Activated B cell treated with CpG ODN at 0.5 μM for 24 hours (primary cell): Measurements from ENCODE around the gene TMEM120B. TPM values are rescaled to one million over a fixed set of nuclear protein-coding genes. Genes with fewer than 3 reads are reported as not detected.
A peak's percentile ranks its signal among the peaks of the same experiment; 100 is the strongest.

Experiments used
- ATAC-seq: fragments of 200-7000 bp; cut with Tn5 transposase; one replicate; pipeline ENCODE4 v1.10.0; 2021; ENCODE audit warnings: low read depth, mild to moderate bottlenecking, moderate library complexity
- CTCF ChIA-PET: fragments of 350-600 bp; sonication (Branson Sonifier 250); formaldehyde crosslinking; loops from one replicate; lab custom pipeline; 2021; ENCODE audit warnings: antibody characterized with exemption; lab: Charles Lee
- POLR2A ChIA-PET: fragments of 350-600 bp; sonication (Branson Sonifier 250); formaldehyde crosslinking; loops from one replicate; lab custom pipeline; 2021; ENCODE audit warnings: antibody characterized with exemption; lab: Charles Lee
- DNase-seq: peaks from one replicate; pipeline ENCODE4 v3.0.0; 2022
- H3K27ac Mint-ChIP-seq: one replicate; pipeline ENCODE4 v1.8.0; 2020; ENCODE audit warnings: mixed read lengths
- H3K27me3 Mint-ChIP-seq: one replicate; pipeline ENCODE4 v1.8.0; 2021; ENCODE audit warnings: mixed read lengths
- H3K36me3 Mint-ChIP-seq: one replicate; pipeline ENCODE4 v1.8.0; 2021; ENCODE audit warnings: low read depth, mixed read lengths
- H3K4me1 Mint-ChIP-seq: one replicate; pipeline ENCODE4 v1.8.0; 2021; ENCODE audit warnings: mixed read lengths
- H3K4me3 Mint-ChIP-seq: one replicate; pipeline ENCODE4 v1.8.0; 2020; ENCODE audit warnings: mild to moderate bottlenecking, mixed read lengths
- H3K9me3 Mint-ChIP-seq: one replicate; pipeline ENCODE4 v1.8.0; 2020; ENCODE audit warnings: mixed read lengths
- CTCF ChIP-seq: fragments of 200-600 bp; IDR thresholded peaks from one replicate; pipeline ENCODE4 v1.8.0; 2022; ENCODE audit warnings: antibody characterized with exemption, mild to moderate bottlenecking
- intact Hi-C: fragments of 100-400 bp; cut with micrococcal nuclease; formaldehyde crosslinking; loops from one replicate; pipeline ENCODE4 v1.15.1; 2024
- total RNA-seq: library from RNA; stranded (reverse); gene quantifications from 2 replicates; pipeline ENCODE4 v1.2.3, GENCODE V29; 2022

TMEM120B gene
- total RNA-seq, 1 donor from 2014 or later, result 8.3 TPM

- peaks cover 68% of the 10 kb centered on the region for H3K4me1 Mint-ChIP-seq
- CTCF ChIA-PET, result interaction anchor here (3.7 to 14.3 kb wide), 2 partner anchors 15 to 28 kb away, joined by 27 to 635 read pairs; partner anchors contain the start of gene RHOF
- H3K27ac Mint-ChIP-seq, result no peak overlapping the region
- no peak for TF ChIP-seq CTCF
- ATAC-seq, result no peak
- no peaks in the 10 kb centered on the region for H3K9me3 Mint-ChIP-seq
- intact Hi-C loops, result no loop called here
- POLR2A ChIA-PET, result interaction anchor here (29.6 kb wide), 1 partner anchor 22 kb away, joined by 1155 read pairs; the partner anchor contains the start of genes RHOF and SETD1B
- no peak for DNase-seq
- no peaks in the 10 kb centered on the region for H3K27me3 Mint-ChIP-seq
- peaks cover 57% of the 10 kb centered on the region for H3K36me3 Mint-ChIP-seq
- no peak overlapping the region for H3K4me3 Mint-ChIP-seq
Measured at GRCh38 chr12:121809712-121810116, 97.2 kb downstream of the TMEM120B start.

- Mint-ChIP-seq H3K36me3 (peaks cover 63% of the 10 kb centered on the region), H3K4me1 (peaks cover 64% of the 10 kb centered on the region), H3K27ac (no peak overlapping the region), H3K9me3 (no peaks in the 10 kb centered on the region), H3K4me3 (no peak overlapping the region), H3K27me3 (no peaks in the 10 kb centered on the region)
- ChIA-PET POLR2A (interaction anchor here (0.7 to 29.6 kb wide), 2 partner anchors 22 to 252 kb away, joined by 3 to 1155 read pairs; partner anchors contain the start of genes RHOF and SETD1B), CTCF (interaction anchor here (0.9 to 14.3 kb wide), 10 partner anchors 9 to 348 kb away, joined by 3 to 635 read pairs (median 10); partner anchors contain the start of gene RHOF)
- intact Hi-C loops, result no loop called here
- ATAC-seq (no peak), DNase-seq (no peak)
- TF ChIP-seq CTCF, result no peak
Measured at GRCh38 chr12:121810234-121810817, 97.8 kb downstream of the TMEM120B start.

- no peaks in the 10 kb centered on the region for H3K9me3 Mint-ChIP-seq
- DNase-seq (no peak), ATAC-seq (no peak)
- H3K36me3 Mint-ChIP-seq, result peaks cover 65% of the 10 kb centered on the region
- no peaks in the 10 kb centered on the region for H3K27me3 Mint-ChIP-seq
- POLR2A ChIA-PET, result interaction anchor here (0.6 to 29.6 kb wide), 7 partner anchors 23 to 274 kb away, joined by 3 to 1155 read pairs (median 4); partner anchors contain the start of genes PSMD9, RHOF and SETD1B
- CTCF ChIA-PET, result interaction anchor here (0.9 to 14.3 kb wide), 15 partner anchors 9 to 349 kb away, joined by 3 to 635 read pairs (median 6); partner anchors contain the start of genes PSMD9 and RHOF
- no peak for TF ChIP-seq CTCF
- H3K4me1 Mint-ChIP-seq, result peaks cover 60% of the 10 kb centered on the region
- intact Hi-C loops, result loop anchor here (1.0 kb wide), 2 partner anchors 12 to 114 kb away; no protein-coding TSS in a partner anchor
- H3K4me3 Mint-ChIP-seq, result peak overlapping the region; percentile 74
- peak overlapping the region; percentile 65 for H3K27ac Mint-ChIP-seq
Measured at GRCh38 chr12:121810833-121811433, 98.4 kb downstream of the TMEM120B start.

- Mint-ChIP-seq H3K27me3 (no peaks in the 10 kb centered on the region), H3K27ac (peak overlapping the region; percentile 18), H3K36me3 (peaks cover 66% of the 10 kb centered on the region), H3K9me3 (no peaks in the 10 kb centered on the region), H3K4me3 (peak overlapping the region; percentile 74), H3K4me1 (peaks cover 54% of the 10 kb centered on the region)
- peak; percentile 100 for TF ChIP-seq CTCF
- DNase-seq (peak; percentile 81), ATAC-seq (peak; percentile 83)
- intact Hi-C loops, result loop anchor here (1.0 kb wide), 5 partner anchors 8 to 114 kb away; no protein-coding TSS in a partner anchor
- CTCF ChIA-PET, result interaction anchor here (0.9 to 14.3 kb wide), 20 partner anchors 8 to 350 kb away, joined by 3 to 635 read pairs (median 6); partner anchors contain the start of genes PSMD9, RHOF and SETD1B
- POLR2A ChIA-PET, result interaction anchor here (0.5 to 29.6 kb wide), 10 partner anchors 23 to 275 kb away, joined by 3 to 1155 read pairs (median 4); partner anchors contain the start of genes PSMD9, RHOF and SETD1B
Measured at GRCh38 chr12:121811434-121812319, 99.1 kb downstream of the TMEM120B start.
